Measurements from ENCODE around the gene ANKRD10.

The ANKRD10 gene

DNA sequence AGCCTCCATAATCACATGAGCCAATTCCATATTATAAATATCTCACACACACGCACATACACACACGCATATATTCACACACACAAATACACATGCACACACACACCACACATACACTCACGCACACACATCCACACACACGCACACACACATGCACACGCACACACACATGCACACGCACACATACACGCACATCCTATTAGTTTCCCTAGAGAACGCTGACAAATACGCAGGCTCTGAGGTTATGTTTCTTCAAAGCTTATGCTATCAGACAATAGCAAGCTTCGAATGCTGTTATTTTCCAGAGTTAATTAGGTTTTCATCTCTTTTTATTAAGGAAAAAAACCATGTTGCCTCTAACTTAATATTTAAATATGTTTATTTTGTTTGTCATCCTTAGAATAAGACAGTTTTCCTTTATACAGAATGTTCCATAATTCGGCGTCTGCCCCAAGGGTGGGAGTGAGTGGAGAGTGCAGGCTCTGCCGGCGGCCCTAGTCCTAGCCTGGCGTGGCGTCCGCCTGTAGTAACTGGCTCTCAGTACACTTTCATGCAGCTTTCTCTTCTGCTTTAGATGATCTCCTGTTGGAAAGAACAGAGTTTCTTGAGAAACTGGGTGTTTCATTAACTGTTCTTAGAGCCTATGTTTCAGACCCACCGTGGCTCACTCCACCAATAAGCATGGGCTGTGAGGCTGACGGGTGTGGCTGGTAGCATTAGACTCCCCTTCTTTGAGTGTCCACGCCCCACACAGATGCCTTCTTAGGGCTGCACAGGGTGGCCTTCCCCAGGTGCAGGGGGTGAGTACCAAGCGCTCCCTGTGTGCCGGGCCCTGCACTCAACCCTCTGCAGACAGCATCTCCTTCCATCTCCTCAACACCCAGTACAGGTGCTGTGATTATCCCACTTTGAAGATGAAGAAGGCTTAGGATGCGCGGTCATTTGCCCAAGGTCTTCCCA lies 30.4 kb upstream of the ANKRD10 start:
- no peak for DNase-seq (ENCODE audit: low read depth)

DNA sequence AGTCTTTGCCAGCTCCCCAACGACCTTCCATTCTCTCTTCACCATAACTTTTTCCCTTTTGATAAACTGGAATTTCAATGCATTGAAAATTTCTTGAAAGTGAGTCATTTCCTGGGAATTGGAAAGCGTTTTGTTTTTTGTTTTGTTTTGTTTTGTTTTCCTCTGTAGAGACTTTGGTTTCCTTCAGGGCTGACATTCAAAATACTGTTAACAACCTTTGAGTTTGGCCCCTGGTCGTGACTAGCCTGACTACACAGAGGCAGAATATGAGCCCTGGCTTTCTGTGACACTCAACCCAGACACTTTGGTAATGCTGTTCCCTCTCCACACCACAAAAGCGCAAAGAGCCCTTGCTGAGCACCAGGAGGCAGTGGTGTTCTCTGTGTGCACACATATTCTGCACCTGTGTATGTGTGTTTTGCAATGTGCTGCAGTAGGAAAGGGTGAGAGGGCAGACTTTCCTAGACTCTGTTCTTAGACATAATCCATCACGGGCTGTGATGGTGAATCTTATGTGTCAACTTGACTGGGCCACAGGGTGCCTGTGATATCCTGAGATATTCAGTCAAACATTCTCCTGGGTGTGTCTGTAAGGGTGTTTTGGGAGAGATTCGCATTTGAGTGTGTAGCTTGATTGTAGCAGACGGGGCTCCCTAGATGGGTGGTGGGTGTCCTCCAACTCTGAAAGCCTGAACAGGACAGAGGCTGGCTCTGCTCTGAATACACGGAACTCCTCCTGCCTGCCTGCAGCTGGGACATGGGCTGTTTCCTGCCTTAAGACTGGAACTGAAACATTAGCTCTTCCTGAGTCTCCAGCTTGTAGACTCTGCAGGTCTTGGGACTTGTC lies 29.5 kb upstream of the ANKRD10 start:
- no peak for DNase-seq (ENCODE audit: low read depth)

DNA sequence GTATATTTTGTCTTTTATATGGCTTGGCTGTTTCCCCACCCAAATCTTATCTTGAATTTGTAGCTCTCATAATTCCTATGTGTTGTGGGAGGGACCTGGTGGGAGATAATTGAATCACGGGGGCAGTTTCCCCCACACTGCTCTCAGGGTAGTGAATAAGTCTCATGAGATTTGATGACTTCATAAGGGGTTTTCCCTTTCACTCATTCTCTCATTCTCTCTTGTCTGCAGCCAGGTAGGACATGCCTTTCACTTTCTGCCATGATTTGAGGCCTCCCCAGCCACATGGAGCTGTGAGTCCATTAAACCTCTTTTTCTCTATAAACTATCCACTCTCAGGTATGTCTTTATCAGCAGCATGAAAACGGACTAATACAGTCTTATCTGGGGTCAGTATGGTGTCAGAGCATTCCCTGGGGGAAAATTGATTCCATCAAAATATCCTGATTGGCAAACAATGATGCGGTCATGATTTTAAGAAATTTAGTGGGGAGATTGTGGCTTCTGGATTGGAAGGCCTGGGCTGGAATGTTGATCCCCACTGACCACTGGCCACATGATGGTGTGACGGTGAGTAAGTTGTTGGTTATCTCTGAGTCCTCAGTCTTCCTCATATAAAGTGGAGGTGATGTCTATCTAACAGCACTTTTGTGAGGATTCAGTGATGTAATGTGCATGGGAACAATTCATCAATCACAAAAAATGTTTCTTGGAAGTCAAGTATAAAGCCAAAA lies 27.5 kb upstream of the ANKRD10 start:
- no peak for DNase-seq (ENCODE audit: low read depth)

DNA sequence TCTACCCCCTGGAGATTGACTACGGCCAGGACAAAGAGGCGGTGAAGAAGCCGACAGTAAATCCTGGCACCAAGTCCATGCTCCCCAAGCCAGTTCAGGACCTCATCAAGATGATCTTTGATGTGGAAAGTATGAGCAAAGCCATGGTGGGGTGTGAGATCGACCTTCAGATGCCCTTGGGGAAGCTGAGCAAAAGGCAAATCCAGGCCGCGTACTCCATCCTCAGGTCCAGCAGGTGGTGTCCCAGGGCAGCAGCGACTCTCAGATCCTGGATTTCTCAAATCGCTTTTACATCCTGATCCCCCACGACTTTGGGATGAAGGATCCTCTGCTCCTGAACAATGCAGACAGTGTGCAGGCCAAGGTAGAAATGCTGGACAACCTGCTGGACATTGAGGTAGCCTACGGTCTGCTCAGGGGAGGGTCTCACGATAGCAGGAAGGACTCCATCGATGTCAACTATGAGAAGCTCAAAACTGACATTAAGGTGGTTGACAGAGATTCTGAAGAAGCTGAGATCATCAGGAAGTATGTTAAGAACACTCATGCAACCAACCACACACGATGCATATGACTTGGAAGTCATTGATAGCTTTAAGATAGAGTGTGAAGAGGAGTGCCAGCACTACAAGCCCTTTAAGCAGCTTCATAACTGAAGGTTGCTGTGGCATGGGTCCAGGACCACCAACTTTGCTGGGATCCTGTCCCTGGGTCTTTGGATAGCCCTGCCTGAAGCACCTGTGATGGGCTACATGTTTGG lies 24.0 kb upstream of the ANKRD10 start:
- DNase-seq (ENCODE audit: low read depth): no peak

DNA sequence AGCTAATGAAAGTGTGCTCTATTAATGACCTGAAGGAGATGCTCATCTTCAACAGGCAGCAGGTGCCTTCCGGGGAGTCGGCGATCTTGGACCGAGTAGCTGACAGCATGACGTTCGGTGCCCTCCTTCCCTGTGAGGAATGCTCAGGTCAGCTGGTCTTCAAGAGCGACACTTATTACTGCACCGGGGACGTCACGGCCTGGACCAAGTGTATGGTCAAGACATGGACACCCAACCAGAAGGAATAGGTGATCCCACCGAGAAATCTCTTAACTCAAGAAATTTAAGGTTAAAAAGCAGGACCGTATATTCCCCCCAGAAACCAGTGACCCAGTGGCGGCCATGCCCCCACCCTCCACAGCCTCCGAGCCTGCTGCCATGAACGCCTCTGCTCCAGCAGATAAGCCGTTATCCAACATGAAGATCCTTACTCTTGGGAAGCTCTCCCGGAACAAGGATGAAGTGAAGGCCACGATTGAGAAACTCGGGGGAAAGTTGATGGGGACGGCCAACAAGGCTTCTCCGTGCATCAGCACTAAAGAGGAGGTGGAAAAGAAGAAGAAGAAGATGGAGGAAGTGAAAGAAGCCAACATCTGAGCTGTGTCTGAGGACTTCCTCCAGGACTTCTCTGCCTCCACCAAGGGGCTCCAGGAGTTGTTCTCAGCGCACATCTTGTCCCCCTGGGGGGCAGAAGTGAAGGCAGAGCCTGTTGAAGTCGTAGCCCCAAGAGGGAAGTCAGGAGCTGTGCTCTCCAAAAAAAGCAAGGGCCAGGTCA lies 22.8 kb upstream of the ANKRD10 start:
- no peak for DNase-seq (ENCODE audit: low read depth)

DNA sequence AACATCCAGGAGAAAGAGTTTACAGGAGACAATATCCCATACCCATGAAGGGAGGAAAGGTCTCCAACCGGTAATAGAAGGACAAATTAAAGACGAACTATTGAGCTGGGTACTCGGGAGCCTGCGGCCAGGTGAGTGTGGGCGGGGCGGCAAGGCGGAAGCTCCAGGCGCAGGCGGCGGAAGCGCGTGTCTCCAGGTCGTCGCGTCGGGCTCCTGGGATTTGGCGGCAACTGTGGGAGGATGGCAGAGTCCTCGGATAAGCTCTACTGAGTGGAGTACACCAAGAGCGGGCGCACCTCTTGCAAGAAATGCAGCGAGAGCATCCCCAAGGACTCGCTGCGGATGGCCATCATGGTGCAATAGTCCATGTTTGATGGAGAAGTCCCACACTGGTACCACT lies 21.6 kb upstream of the ANKRD10 start:
- DNase-seq (ENCODE audit: low read depth): no peak

DNA sequence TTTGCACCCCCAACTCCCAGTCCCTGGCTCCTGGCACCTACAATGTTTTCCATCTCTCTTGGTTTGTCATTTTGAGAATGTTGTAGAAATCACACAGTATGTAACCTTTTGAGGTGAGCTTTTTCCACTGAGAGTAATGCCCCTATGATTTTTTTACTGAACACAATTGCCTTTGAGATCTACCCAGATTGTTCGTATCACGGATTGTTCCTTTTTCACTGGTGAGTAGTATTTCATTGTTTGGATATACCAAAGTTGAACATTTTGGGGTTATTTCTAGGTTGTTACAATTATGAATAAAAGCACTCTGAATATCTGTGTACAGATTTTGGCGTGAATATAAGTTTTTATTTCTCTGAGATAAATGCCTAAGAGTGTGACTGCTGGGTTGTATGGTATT lies 17.7 kb upstream of the ANKRD10 start:
- no peak for DNase-seq (ENCODE audit: low read depth)

DNA sequence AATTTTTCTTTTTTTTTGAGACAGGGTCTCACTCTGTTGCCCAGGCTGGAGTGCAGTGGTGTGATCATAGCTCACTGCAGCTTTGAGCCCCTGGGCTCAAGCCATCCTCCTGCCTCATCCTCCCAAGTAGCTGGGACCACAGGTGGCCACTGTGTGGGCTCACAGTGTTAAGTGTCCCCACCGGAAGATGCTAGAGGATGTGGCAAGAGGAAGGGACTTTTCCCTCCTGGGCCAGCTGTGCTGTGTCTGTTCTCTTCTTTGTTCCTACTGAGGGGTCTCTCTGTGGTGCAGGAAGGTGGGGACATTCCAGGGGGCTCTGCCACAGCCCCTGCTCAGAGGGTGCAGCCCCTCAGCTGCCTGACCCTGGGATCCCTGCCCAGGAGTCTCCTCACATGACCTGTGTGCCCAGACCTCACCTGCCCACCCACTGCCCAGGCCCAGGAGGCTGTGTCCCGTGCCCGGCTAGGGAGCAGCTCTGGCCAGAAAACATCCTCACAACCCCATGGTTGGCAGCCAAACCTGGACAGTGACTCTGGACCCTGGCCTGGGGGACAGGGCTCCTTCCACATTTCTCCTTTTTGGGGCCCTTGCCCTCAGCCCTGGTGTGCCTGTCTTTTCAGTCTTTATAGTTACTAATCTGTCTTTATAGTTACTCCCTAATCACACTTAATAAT lies 14.4 kb upstream of the ANKRD10 start:
- DNase-seq (ENCODE audit: low read depth): no peak

DNA sequence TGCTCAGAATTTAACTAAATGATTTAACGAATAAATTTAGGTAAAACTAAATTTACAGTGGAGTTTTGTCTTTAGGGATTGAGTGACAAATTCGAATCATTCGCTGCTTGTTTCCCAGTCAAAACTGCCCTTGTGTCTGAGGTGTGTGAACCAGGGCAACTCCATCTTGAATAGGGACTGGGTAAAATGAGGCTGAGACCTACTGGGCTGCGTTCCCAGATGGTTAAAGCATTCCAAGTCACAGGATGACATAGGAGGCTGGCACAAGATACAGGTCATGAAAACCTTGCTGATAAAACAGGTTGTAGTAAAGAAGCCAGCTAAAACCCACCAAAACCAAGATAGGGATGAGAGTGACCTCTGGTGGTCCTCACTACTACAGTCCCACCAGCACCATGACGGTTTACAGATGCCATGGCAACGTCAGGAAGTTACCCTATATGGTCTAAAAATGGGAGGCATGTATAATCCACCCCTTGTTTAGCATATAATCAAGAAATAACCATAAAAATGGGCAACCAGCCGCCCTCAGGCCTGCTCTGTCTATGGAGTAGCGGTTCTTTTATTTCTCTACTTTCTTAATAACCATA lies 10.2 kb upstream of the ANKRD10 start:
- DNase-seq (ENCODE audit: low read depth): no peak

DNA sequence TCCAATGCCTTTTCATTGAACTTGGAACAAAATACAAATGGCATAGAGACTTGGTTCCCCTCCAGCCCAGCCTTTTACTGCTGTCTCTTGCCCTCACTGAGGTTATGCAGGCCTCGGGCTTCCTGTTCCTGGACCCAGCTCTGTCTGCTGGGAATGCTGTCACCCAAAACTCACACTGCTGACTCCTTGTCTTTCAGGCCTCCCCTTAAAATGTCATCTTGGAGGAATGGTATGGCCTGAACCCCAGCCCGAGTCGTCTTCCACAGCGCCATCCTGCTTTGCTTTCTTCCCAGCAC lies 9.7 kb upstream of the ANKRD10 start:
- no peak for DNase-seq (ENCODE audit: low read depth)

DNA sequence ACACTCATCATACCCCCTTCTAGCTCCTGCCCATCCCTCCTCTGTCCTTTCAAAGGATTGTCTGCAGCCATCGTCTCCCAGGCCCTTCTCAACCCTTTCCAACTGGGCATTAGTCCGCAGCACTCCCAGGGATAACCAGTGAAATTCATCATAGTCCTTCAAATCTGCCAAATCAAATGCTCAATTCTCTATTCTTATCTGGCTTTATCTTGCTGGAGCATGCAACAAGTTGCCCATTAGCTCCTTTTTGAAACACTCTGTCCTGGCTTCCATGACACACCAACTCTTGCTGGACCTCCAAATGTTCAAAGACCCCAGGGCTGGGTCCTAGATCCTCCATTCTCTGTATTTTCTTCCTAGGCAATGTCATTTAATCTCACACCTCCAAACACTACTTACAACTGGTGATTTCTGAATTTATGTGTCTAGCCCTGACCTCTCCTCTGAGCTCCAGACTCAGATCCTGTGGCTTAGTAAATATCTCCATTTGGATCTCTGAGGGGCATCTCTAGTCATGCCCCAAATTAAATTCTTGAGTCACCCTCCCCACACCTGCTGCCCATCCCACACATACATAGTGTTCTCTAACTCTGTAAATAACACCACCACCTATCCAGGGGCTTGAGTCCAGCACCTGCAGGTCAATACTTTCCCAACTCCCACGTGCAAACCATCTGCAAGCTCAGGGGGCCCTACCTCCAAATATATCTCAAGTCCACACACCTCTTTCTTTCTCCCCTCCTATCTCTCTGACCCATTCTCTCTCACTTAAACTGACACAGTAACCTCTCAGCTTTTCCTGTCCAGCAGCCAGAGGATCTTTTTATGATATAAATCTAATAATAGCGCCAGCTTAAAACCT lies 9.1 kb upstream of the ANKRD10 start:
- DNase-seq (ENCODE audit: low read depth): no peak

DNA sequence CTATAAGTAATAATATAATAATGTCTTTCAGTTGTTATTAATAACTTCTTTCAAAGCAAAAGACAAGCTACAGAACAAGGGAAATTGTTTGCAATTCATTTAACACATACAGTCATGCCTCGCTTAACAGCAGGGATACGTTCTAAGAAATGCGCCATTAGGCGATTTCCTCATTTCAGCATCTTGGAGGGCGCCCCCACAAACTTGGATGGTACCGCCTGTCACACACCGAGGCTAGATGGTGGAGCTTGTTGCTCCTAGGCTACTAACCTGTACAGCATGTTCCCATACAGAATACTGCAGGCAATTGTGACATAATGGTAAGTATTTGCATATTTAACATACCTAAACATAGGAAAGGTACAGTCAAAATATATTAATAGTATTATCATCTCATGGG lies 8.2 kb upstream of the ANKRD10 start:
- DNase-seq (ENCODE audit: low read depth): no peak

DNA sequence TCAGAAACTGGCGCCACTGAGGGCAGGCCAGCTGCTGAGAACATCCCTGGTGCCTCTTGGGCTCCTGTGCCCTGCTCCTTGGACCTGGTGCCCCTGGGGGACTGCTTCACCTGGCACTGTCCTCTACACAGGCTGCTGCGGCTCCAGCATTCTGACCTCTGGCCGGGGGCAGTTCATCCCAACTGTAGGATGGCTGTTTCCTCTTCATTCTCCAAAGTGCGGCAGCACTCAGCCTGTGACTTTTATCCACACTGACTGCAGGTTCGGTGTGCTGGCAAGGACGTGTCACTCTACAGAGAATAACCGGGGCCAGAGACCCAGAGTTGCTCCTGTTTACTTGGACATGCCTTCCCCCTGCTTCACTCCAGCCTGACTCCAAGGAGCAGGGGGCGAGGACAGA lies 7.6 kb upstream of the ANKRD10 start:
- DNase-seq (ENCODE audit: low read depth): no peak

DNA sequence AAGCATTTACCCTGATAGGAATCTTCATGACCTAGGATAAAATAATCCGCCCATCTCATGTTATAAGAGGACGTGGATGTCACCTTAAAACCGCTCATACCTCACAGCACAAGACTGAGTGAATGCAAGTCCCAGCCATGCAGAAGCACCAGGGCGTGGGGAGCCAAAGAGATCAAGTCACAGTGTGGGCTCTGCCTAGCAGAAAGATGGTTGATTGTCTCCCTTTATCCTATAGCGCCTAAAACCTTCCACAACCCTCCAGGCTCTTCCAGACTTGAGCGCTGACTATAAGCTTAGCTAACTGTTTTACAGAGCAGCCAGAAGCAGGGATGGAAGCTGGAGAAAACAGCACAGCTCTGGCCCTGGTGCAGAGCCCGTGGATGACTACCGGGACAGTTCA lies 6.8 kb upstream of the ANKRD10 start:
- DNase-seq (ENCODE audit: low read depth): no peak

DNA sequence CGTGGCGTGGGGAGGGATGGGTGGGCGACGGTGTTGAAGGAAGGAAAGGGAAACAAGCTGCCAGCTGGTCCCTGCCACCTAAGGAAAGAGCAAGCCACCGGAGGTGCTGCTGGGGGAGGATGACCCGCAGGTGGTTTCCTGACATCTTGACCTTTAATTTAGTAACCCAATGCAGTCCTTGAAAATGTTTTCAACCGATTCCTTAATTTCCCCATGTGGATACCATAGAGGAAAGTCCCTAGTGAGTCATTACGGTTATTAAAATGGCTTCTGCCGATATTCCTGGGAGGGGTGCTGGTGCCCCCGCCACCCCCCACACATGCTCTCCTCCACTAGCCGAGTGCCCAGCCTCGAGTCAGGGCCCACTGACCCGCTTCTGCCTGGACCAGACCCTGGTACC lies 6.3 kb upstream of the ANKRD10 start:
- DNase-seq (ENCODE audit: low read depth): no peak

DNA sequence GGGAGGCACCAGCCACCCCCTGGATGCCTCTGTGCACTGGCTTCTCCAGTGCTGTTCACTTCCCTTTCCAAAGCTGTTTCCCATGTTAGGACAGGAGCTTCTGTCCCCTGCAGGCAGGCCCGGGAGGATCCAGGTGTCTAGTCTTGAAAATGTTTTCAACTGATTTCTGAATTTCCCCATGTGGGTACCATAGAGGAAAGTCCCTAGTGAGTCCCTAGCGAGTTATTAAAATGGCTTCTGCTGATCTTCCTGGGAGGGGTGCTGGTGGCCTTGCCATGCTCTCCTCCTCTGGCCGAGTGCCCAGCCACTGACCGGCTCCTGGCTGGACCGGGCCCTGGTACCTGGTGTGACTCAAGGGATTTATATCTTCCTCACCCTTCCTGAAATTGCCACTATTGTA lies 5.2 kb upstream of the ANKRD10 start:
- DNase-seq (ENCODE audit: low read depth): no peak

DNA sequence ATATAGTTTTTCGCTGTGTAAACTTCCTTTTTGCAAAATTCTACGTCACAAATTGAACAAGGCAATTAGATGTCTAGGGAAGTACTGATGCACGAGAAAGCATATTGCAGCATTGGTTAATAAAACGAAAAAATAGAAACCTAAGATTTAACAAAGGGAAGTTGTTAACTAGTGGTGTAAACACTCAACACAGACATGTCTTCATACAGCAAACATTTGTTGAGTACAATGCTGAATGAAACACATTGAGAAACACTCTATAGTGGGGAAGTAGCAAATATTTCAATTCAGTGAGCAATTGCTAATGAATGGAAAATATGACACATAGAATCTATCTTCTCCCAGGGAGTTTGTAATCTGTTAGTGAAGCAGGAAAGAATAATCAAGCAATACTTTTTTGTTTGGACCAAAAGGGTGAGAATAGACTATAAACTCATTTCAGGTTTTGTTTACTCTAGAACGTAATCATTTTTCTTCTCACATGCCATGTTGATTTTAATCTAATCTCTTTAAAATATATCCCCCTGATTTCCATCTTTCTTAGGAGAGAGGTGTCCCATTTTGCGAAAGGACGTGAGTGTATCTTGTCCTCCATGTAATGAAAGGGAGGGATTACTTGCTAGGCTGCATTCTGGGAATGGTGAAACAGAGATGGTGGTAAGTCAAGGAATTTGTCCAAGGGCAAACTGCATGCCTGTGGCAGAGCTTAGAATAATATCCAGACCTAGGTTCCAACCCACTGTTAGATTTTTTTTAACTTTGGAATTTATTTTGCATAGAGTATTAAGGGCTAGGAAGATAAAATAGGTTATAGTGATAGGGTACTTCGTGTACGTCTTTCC lies 1.7 kb upstream of the ANKRD10 start:
- no peak for DNase-seq (ENCODE audit: low read depth)

DNA sequence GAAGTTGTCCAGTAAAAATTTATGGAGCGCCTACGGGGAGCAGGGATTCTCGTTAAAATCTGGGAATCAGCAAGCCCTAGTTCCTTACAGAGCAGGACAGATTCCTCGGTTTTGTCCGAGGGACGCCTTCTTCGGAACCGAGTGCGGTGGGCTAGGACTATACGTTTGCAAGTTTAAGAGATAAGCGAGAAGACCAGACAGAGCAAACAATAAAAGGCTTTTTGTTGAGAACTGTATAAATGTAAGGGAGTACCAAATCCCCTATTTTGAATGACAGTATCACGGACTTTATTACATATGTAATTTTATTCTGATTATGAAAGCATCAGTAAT lies 971 bp upstream of the ANKRD10 start:
- DNase-seq (ENCODE audit: low read depth): no peak

Data from stimulated activated CD8-positive, alpha-beta memory T cell treated with anti-CD3 and anti-CD28 coated beads, Interleukin-12 subunit alpha, Interleukin-12 subunit beta, amount 100 ng/mL, for 1 hour (primary cell).